Neural cell (in vitro differentiated cells): Measurements from ENCODE around the gene TMEM164. TPM values are rescaled to one million over a fixed set of nuclear protein-coding genes. Genes with fewer than 3 reads are reported as not detected.
A peak's percentile ranks its signal among the peaks of the same experiment; 100 is the strongest.

Experiments
- H2AFZ ChIP-seq: fragments of 200-600, 300-800 bp; sonication (generic), shearing (Covaris generic); 2 replicates; pipeline ENCODE4 v1.6.0; 2014; ENCODE audit warnings: low read depth, mild to moderate bottlenecking, antibody characterized with exemption, low read length, moderate library complexity
- H3F3A ChIP-seq: fragments of 200-600 bp; shearing (Covaris generic); 2 replicates; pipeline ENCODE4 v1.6.1; 2016; ENCODE audit warnings: mild to moderate bottlenecking, moderate library complexity, mixed read lengths, antibody characterized with exemption, low read length; ENCODE audit not compliant: insufficient read depth, poor library complexity, severe bottlenecking
- H3K27ac ChIP-seq: fragments of 200-600, 300-800 bp; sonication (generic), shearing (Covaris generic); 2 replicates; pipeline ENCODE4 v1.5.1; 2014; ENCODE audit warnings: mild to moderate bottlenecking, low read length, moderate library complexity
- H3K27me3 ChIP-seq: fragments of 300-800, 200-600 bp; sonication (generic), shearing (Covaris generic); 2 replicates; pipeline ENCODE4 v1.6.0; 2014; ENCODE audit warnings: mild to moderate bottlenecking, low read depth, low read length, moderate library complexity; ENCODE audit not compliant: insufficient read depth
- H3K36me3 ChIP-seq: fragments of 300-800, 200-600 bp; sonication (generic), shearing (Covaris generic); 2 replicates; pipeline ENCODE4 v1.5.1; 2014; ENCODE audit warnings: mild to moderate bottlenecking, antibody characterized with exemption, low read length, moderate library complexity; ENCODE audit not compliant: insufficient read depth
- H3K4me2 ChIP-seq: fragments of 300-800, 200-600 bp; sonication (generic), shearing (Covaris generic); 2 replicates; pipeline ENCODE4 v1.6.0; 2014; ENCODE audit warnings: mild to moderate bottlenecking, low read length
- H3K4me3 ChIP-seq: fragments of 300-800, 200-600 bp; sonication (generic), shearing (Covaris generic); 2 replicates; pipeline ENCODE4 v1.5.1; 2014; ENCODE audit warnings: mild to moderate bottlenecking, low read length, moderate library complexity
- H3K79me2 ChIP-seq: fragments of 200-600 bp; shearing (Covaris generic); replicated peaks from 2 replicates; pipeline ENCODE4 v1.6.0; 2014; ENCODE audit warnings: mild to moderate bottlenecking, low read length, moderate library complexity; ENCODE audit not compliant: insufficient read depth
- H3K9ac ChIP-seq: fragments of 300-800, 200-600 bp; sonication (generic), shearing (Covaris generic); 2 replicates; pipeline ENCODE4 v1.6.1; 2016; ENCODE audit warnings: mild to moderate bottlenecking, low read length, mixed read lengths
- H3K9me2 ChIP-seq: fragments of 200-600 bp; shearing (Covaris generic); 2 replicates; pipeline ENCODE4 v1.6.1; 2016; ENCODE audit warnings: mild to moderate bottlenecking, low read length, mixed read lengths; ENCODE audit not compliant: insufficient read depth
- H3K9me3 ChIP-seq: fragments of 200-600, 300-800 bp; sonication (generic), shearing (Covaris generic); 2 replicates; pipeline ENCODE4 v1.6.1; 2016; ENCODE audit warnings: mild to moderate bottlenecking, mixed run types, low read length, moderate library complexity, mixed read lengths
- H4K20me1 ChIP-seq: fragments of 200-600 bp; shearing (Covaris generic); 2 replicates; pipeline ENCODE4 v1.6.1; 2016; ENCODE audit warnings: mild to moderate bottlenecking, mixed run types; ENCODE audit not compliant: insufficient read depth
- EP300 ChIP-seq: fragments of 450-650 bp; conservative IDR thresholded peaks from 2 replicates; pipeline ENCODE4 v1.6.1; 2014; ENCODE audit warnings: antibody characterized with exemption, mild to moderate bottlenecking, moderate library complexity; ENCODE audit not compliant: poor library complexity, severe bottlenecking
- EZH2 ChIP-seq: fragments of 200-600, 300-800 bp; shearing (Covaris generic), sonication (generic); IDR thresholded peaks from 2 replicates; pipeline ENCODE4 v1.6.1; 2014; ENCODE audit warnings: antibody characterized with exemption, low read length, borderline replicate concordance, mild to moderate bottlenecking; ENCODE audit not compliant: insufficient read depth, poor library complexity, severe bottlenecking
- MXI1 ChIP-seq: fragments of 450-650 bp; conservative IDR thresholded peaks from 2 replicates; pipeline ENCODE4 v1.6.1; 2014; ENCODE audit warnings: antibody characterized with exemption, mild to moderate bottlenecking; ENCODE audit not compliant: poor library complexity, severe bottlenecking
- POLR2AphosphoS5 ChIP-seq: IDR thresholded peaks from 2 replicates; pipeline ENCODE4 v1.6.1; 2012
- RAD21 ChIP-seq: fragments of 450-650 bp; conservative IDR thresholded peaks from 2 replicates; pipeline ENCODE4 v1.6.1; 2014; ENCODE audit warnings: antibody characterized with exemption, mild to moderate bottlenecking, moderate library complexity
- SMC3 ChIP-seq: fragments of 450-650 bp; conservative IDR thresholded peaks from 2 replicates; pipeline ENCODE4 v1.6.1; 2014; ENCODE audit warnings: antibody characterized with exemption, mild to moderate bottlenecking, moderate library complexity; ENCODE audit not compliant: poor library complexity
- TAF1 ChIP-seq: IDR thresholded peaks from 2 replicates; pipeline ENCODE4 v1.6.1; 2012; ENCODE audit warnings: low read depth
- polyA plus RNA-seq: library from polyadenylated mRNA; depleted of rRNA; stranded (reverse); fragments of >200 nt; gene quantifications from 2 replicates; pipeline ENCODE4 v1.2.3, GENCODE V29; 2014
- TF ChIP-seq, protein P1 (sequence below): fragments of 450-650 bp; IDR thresholded peaks from 2 replicates; pipeline ENCODE4 v1.5.1; 2014; ENCODE audit warnings: antibody characterized with exemption, mild to moderate bottlenecking, moderate library complexity; ENCODE audit not compliant: poor library complexity, severe bottlenecking
- TF ChIP-seq, protein P2 (sequence below): IDR thresholded peaks from 2 replicates; pipeline ENCODE4 v1.6.1; 2012; ENCODE audit warnings: borderline replicate concordance

Gene TMEM164
- polyA plus RNA-seq, 1 donor from 2014 or later: 52.8 TPM

DNA sequence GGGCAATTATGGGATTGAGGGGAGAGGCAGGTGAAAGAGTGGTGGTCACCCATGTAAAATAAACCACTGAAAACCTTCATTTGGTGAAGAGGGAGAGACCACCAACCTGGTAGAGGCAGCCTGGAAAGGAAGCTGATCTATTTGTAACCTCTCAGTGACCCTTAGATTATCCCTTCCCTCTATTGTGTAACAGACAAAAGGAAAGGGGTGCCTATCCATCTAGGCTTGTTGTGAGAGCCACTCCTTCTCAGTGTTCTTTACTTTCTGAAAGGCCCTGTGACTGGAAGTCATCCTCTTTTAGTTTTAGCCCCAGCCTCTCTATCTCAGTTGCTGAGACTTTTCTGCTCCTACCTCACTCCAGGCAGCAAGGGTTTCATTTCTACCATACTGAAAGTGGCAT, 142.4 kb downstream of the TMEM164 start:
- TF ChIP-seq MXI1: no peak
- Histone ChIP-seq H3K9ac (no peak overlapping the region), H2AFZ (no peak overlapping the region), H3K4me3 (no peak overlapping the region), H3K9me3 (no peaks in the 10 kb centered on the region), H3F3A (no peaks in the 10 kb centered on the region), H3K27me3 (no peaks in the 10 kb centered on the region), H3K79me2 (no peaks in the 10 kb centered on the region), H4K20me1 (no peaks in the 10 kb centered on the region), H3K4me2 (no peak overlapping the region), H3K9me2 (no peaks in the 10 kb centered on the region), H3K27ac (no peak overlapping the region), H3K36me3 (no peaks in the 10 kb centered on the region)

DNA sequence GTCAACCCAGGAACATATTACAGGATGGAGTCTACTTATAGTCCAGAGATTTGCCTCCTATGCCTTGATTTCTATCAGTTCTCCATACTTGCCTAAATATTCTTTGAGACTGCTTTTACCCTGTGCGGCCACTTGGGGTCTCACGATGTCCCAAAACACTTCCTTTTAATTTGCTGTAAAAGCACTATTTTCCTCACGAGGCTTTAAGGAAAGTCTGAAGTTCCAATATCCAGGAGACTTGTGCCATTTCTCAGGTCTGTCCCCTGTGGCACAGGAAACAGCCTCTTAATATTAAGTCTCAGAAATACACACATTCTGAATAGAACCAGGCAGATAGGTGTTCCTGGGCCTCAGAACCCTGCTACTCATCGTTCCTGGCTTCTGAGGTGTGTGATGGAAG, 142.9 kb downstream of the TMEM164 start:
- TF ChIP-seq SMC3: peak; percentile 52
- TF ChIP-seq EZH2: no peak
- TF ChIP-seq RAD21: peak; percentile 35
- TF ChIP-seq POLR2AphosphoS5: no peak
- no peak for TF ChIP-seq TAF1
- TF ChIP-seq, protein P1, sequence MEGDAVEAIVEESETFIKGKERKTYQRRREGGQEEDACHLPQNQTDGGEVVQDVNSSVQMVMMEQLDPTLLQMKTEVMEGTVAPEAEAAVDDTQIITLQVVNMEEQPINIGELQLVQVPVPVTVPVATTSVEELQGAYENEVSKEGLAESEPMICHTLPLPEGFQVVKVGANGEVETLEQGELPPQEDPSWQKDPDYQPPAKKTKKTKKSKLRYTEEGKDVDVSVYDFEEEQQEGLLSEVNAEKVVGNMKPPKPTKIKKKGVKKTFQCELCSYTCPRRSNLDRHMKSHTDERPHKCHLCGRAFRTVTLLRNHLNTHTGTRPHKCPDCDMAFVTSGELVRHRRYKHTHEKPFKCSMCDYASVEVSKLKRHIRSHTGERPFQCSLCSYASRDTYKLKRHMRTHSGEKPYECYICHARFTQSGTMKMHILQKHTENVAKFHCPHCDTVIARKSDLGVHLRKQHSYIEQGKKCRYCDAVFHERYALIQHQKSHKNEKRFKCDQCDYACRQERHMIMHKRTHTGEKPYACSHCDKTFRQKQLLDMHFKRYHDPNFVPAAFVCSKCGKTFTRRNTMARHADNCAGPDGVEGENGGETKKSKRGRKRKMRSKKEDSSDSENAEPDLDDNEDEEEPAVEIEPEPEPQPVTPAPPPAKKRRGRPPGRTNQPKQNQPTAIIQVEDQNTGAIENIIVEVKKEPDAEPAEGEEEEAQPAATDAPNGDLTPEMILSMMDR: peak; percentile 53
- TF ChIP-seq, protein P2, sequence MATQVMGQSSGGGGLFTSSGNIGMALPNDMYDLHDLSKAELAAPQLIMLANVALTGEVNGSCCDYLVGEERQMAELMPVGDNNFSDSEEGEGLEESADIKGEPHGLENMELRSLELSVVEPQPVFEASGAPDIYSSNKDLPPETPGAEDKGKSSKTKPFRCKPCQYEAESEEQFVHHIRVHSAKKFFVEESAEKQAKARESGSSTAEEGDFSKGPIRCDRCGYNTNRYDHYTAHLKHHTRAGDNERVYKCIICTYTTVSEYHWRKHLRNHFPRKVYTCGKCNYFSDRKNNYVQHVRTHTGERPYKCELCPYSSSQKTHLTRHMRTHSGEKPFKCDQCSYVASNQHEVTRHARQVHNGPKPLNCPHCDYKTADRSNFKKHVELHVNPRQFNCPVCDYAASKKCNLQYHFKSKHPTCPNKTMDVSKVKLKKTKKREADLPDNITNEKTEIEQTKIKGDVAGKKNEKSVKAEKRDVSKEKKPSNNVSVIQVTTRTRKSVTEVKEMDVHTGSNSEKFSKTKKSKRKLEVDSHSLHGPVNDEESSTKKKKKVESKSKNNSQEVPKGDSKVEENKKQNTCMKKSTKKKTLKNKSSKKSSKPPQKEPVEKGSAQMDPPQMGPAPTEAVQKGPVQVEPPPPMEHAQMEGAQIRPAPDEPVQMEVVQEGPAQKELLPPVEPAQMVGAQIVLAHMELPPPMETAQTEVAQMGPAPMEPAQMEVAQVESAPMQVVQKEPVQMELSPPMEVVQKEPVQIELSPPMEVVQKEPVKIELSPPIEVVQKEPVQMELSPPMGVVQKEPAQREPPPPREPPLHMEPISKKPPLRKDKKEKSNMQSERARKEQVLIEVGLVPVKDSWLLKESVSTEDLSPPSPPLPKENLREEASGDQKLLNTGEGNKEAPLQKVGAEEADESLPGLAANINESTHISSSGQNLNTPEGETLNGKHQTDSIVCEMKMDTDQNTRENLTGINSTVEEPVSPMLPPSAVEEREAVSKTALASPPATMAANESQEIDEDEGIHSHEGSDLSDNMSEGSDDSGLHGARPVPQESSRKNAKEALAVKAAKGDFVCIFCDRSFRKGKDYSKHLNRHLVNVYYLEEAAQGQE: no peak
- TF ChIP-seq MXI1: no peak
- no peak for TF ChIP-seq EP300
- H3K27me3 ChIP-seq: no peaks in the 10 kb centered on the region
- H4K20me1 ChIP-seq: no peaks in the 10 kb centered on the region
- no peaks in the 10 kb centered on the region for H3K36me3 ChIP-seq
- H2AFZ ChIP-seq: no peak overlapping the region
- H3K9me2 ChIP-seq: no peaks in the 10 kb centered on the region
- H3K79me2 ChIP-seq: no peaks in the 10 kb centered on the region
- H3F3A ChIP-seq: no peaks in the 10 kb centered on the region
- H3K9ac ChIP-seq: no peak overlapping the region
- no peak overlapping the region for H3K27ac ChIP-seq
- H3K4me2 ChIP-seq: no peak overlapping the region
- H3K4me3 ChIP-seq: no peak overlapping the region
- no peaks in the 10 kb centered on the region for H3K9me3 ChIP-seq

DNA sequence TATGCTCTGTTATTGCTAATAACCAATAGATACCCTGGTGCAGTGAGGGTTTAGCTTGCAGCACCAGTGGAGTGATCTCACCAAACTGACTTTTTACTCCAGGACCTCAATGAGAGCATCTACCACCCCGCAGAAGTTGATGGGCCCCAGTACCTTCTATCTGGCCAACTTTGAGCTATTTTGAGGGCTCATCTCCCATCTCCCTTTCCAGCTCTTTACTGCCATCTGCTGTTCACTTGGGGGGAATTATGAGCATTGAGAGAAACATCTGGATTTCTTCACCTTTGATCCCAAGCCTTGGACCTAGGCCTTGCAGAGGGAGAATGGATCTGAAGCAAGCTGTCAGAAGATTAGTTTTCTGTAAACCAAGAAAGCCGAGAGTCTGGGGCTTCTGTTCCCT, 143.6 kb downstream of the TMEM164 start:
- no peak for TF ChIP-seq MXI1
- no peak for TF ChIP-seq EP300
- TF ChIP-seq, protein P2: no peak
- peak; percentile 71 for TF ChIP-seq SMC3
- TF ChIP-seq, protein P1: peak; percentile 69
- TF ChIP-seq TAF1: no peak
- TF ChIP-seq RAD21: peak; percentile 66
- Histone ChIP-seq H4K20me1 (no peaks in the 10 kb centered on the region), H3K27me3 (no peaks in the 10 kb centered on the region), H3K36me3 (no peaks in the 10 kb centered on the region), H3F3A (no peaks in the 10 kb centered on the region), H3K9me2 (no peaks in the 10 kb centered on the region), H3K27ac (no peak overlapping the region), H3K9ac (no peak overlapping the region), H2AFZ (no peak overlapping the region), H3K4me3 (no peak overlapping the region), H3K79me2 (no peaks in the 10 kb centered on the region), H3K9me3 (no peaks in the 10 kb centered on the region), H3K4me2 (no peak overlapping the region)
